Activated CD4-positive, alpha-beta T cell treated with anti-CD3 and anti-CD28 coated beads, Interleukin-2, amount 50 U/mL, for 24 hours (primary cell): ENCODE measurements around the gene DCUN1D3.
"Not testable (repeated sequence)": the region's sequence is repeated elsewhere in the genome, so short reads cannot be mapped to it uniquely, and the experiment has no call there.

Experiments
- DNase-seq, 2 donors: peaks; one replicate each; pipeline ENCODE4 v3.0.0-alpha.2; 2020; ENCODE audit warnings: low read depth in 1 of 2, low spot score in 1 of 2

DCUN1D3 gene, protein sequence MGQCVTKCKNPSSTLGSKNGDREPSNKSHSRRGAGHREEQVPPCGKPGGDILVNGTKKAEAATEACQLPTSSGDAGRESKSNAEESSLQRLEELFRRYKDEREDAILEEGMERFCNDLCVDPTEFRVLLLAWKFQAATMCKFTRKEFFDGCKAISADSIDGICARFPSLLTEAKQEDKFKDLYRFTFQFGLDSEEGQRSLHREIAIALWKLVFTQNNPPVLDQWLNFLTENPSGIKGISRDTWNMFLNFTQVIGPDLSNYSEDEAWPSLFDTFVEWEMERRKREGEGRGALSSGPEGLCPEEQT

DNA sequence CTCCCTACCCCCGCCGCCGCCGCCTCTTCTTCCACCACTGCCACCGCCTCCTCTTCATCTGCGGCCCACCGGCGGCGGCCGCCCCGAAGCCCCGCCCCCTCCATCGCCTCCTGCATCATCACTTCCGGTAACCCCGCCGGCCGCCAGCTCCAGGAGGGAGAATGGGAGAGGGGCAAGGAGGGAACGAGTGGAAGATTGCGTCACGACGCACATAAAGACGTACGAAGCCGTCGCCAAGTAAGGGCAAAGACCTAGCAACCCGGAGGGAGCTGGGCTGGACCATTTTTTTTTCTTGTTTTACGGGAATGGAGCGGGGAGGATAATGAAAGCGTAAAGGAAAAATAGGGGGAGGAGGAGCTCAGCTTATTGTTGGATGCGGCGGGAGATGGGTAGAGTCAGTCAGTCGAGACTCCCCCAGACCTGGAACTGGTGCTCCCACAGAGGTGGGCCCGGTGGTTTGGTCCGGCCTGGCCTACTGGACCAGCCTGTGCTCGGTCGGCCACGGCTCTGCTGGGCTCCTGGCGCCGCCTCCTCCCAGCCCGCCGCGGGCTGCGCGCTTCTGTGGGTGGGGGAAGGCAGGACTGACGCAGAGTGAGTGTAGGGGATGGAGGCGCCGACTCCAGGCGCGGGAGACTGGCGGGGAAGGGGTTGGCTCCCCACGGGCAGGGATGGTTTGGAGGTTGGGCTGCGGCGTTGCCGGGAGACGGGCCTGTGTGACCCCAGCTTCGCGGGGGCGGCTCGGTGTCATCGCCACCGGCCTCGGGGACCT, at the start of gene DCUN1D3, which contains the start of gene LYRM1:
TSS of gene DCUN1D3 (minus strand) at position 60 of the 769 bp plus-strand sequence. CDS start 37,820 bp downstream, outside the sequence.
TSS of gene LYRM1 (plus strand) at position 473 of the 769 bp plus-strand sequence. CDS start 14,785 bp downstream, outside the sequence.
- peak; percentile 80 to 89 for DNase-seq

DNA sequence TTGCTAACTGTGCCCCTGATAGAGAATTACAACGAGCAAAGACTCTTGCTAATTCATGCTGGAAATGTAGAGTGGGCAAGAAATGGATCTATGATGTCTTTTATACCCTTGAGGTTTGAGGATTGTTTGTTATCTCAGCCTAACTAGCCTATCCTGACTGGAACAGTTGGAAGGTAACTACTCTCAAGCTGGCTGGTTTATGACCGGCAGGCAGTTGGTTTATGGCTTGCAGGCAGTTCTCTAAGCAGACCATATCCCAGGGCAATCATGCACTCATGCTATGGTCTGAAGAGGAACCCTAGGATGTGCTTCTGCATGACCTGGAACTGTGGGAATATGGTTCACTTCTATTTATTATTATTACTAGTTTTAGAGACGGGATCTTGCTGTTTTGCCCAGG, 49.5 kb upstream of the DCUN1D3 start:
- no peak for DNase-seq

- DNase-seq, result no peak
Observed at GRCh38 chr16:20948444-20948843, 48.3 kb upstream of the DCUN1D3 start.

DNA sequence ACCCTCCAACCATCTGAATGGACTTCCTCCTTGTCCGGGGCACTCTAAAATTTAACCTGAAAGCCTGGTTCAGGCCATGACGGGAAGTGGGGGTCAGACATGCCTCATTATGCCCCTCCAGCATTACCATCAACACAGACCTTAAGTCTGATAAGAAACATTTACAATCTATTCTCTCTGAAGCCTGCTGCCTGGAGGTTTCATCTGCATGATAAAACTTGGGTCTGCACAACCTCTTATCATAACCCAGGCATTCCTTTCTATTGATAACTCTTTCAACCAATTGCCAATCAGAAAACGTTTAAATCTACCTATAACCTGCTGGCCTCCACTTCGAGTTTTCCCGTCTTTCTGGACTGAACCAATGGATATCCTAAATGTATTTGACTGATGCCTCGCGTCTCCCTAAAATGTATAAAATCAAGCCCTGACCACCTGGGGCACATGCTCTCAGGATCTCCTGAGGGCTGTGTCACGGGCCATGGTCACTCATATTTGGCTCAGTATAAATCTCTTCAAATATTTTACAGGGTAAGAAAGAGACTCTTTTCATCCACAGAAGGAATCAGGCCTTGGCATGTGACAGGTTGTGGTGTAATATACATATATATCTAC, 46.0 kb upstream of the DCUN1D3 start:
- no peak for DNase-seq

GRCh38 chr16:20945575-20945875, 45.4 kb upstream of the DCUN1D3 start:
- DNase-seq, result not testable (repeated sequence)

DNA sequence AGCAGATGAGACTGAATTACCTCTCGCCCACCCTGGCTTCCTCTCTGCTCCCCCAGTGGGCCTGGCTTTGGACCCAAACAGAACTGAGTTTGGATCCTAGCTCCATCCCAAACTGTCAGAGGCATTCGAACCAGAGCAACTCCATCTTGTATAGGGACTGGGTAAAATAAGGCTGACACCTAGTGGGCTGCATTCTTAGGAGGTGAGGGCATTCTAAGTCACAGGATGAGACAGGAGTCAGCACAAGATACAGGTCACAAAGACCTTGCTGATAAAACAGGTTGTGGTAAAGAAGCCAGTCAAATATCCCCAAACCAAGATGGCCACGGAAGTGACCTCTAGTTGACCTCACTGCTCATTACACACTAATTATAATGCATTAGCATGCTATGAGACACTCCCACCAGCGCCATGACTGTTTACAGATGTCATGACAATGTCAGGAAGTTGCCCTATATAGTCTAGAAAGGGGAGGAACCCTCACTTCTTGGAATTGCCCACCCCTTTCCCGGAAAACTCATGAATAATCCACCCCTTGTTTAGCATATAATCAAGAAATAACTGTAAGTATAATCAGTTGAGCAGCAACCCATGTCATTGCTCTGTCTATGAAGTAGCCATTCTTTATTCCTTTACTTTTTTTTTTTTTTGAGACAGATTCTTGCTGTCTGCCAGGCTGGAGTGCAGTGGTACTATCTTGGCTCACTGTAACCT, 44.9 kb upstream of the DCUN1D3 start:
- peak in 1 of 2 donors; percentile 7 for DNase-seq

GRCh38 chr16:20942256-20942655, 42.1 kb upstream of the DCUN1D3 start:
- DNase-seq, result no peak

- DNase-seq, result no peak
Observed at GRCh38 chr16:20941636-20941926, 41.4 kb upstream of the DCUN1D3 start.

DNA sequence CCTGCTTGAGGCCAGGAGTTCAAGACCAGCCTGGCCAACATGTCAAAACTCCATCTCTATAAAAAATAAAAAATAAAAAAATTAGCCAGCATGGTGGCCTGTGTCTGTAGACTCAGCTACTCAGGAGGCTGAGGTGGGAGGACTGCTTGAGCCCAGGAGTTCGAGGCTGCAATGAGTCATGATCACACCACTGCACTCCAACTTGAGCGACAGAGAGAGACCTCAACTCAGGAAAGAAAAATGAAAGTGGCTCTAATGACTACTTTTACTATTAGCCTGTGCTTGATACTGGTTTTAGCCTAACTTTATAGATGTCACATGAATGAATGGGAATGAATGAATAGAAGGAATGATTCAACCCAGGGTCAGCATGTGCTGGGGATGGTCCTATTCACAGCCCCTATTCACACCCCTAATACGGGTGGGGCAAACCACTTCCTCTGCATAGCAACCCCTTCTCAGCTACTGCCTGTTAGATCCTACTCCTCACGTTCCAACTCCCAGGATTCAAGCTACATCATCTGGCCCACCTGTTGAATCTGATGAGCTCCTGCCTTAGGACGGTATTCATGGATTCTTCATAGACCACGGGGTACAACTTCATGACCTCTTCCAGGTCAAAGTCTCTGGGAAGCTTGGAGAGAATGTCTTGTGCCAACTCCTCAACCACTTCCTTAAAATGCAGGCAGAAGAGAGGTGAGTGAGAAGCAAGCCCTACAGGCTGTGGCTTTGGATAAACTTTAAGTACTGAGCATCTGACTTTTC, 40.9 kb upstream of the DCUN1D3 start:
- no peak for DNase-seq

- DNase-seq, result no peak
Observed at GRCh38 chr16:20939611-20940010, 39.5 kb upstream of the DCUN1D3 start.

DNA sequence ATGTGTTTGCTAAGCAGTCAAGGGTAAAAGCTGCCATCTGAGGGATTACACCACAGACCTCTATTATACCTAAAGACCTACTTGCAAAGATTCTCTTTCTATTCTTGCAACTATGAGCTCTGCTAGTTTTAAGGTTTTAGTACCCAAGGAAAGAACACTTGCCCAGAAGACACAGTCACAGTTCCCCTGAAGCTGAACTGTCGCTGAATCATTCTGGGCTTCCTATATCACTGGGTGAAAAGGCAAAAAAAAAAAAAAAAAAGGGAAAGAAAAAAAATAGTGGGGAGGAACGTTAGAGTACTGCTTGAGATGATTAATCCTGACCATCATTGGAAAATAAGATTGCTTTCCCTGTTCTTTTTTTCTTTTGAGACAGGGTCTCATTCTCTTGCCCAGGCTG, 38.3 kb upstream of the DCUN1D3 start:
- DNase-seq, result no peak

GRCh38 chr16:20937736-20938135, 37.6 kb upstream of the DCUN1D3 start:
- DNase-seq, result no peak

DNA sequence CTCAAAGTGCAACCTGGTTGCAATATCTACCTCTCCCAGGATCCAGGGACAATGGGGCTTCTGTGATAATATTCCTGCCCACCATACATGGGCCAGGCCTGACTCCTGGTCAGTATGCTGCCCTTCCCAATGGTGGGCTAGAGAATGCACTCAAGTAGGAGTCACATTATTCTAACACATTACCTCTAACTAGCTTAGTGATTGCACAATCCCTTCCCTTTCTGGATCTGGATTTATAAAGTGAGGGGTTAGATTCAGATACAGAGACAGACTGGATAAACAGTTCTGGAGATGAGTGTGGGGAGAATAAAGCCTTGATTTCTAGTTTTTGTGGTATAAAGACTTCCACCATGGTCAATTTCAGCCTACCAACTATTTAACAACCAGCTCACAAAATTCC, 33.4 kb upstream of the DCUN1D3 start:
- no peak for DNase-seq

DNA sequence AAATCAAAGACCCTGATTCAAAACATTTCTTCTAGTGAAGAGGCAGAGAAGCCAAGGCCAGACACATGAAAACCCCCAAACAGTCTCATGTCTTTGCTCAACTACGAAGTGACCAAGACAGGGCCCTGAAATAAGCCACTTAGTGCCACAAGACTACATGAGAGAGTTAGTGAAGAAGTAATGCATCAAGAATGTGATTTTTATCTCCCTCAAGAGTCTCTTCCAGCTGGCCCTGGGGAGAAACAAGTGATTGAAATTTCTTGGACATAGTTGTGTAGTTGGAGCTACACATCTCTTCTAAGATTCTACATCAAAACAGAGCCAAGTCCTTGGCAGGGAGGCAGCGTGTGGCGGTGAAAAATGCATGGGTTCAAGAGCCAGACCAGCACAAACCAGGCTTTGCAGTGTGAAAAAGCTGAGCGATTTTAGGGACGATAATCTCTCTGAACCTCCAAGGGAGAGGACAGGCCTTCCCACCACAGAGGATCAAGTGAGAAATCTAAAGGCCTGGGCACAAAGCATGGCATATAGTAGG, 31.0 kb upstream of the DCUN1D3 start:
- no peak for DNase-seq

- no peak for DNase-seq
Observed at GRCh38 chr16:20930365-20930690, 30.2 kb upstream of the DCUN1D3 start.

- not testable (repeated sequence) for DNase-seq
Observed at GRCh38 chr16:20929676-20930364, 29.7 kb upstream of the DCUN1D3 start.

DNA sequence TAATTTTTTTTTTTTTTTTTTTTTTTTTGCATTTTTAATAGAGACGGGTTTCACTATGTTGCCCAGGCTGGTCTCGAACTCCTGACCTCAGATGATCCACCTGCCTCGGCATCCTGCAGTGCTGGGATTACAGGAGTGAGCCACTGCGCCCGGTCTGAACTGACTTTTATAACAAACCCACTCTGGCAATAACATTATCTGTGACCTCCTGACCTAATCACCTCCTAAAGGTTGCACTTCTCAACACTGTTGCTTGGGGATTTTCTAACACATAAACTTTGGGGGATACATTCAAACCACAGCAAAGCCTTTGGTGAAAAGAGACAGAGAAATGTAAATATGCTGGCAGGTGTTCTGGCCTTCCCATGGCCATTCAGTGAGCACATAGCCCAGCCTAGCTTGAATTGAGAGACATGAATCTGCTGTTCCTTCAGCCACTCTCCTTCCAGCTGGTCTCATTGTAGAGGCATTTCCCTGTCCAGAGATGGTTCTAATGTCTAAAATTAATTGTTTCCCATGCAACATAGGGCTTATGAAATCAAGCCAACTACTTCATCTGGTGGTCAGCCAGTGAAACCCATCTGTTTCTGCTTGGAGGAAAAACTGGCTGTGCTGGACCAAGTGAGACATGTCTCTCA, 28.7 kb upstream of the DCUN1D3 start:
- no peak for DNase-seq

DNA sequence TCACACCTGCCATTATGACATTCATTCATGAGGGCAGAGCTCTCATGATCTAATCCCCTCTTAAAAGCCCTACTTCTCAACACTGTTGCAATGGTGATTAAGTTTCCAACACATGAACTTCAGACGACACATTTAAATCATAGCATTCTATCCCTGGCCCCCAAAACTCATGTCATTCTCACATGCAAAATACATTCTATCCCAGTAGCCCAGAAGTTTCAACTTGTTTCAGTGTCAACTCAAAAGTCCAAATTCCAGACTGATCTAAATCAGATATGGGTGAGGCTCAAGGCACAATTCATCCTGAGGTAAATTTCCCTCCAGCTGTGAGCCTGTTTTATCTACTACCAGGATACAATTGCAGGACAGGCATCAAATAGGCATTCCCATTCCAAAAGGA, 25.6 kb upstream of the DCUN1D3 start:
- DNase-seq, result no peak

DNA sequence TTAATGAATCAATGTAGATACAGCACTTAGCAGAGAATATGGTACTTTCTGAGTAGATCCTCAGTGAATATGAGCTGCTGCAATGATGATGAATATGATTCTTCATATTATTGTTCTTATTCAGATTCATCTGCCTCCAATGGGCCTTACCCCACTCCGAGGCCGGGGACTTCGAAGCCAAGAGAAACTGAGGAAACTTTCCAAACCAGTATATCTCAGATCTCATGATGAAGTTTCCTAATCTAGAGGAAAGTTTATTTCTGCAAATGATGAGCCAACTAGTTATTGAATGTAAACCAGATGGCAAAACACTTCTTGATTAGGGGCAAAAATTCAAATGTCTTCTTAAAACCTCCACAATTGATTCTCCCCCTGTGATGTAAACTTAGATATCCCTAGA, 23.7 kb upstream of the DCUN1D3 start:
- DNase-seq, result no peak

DNA sequence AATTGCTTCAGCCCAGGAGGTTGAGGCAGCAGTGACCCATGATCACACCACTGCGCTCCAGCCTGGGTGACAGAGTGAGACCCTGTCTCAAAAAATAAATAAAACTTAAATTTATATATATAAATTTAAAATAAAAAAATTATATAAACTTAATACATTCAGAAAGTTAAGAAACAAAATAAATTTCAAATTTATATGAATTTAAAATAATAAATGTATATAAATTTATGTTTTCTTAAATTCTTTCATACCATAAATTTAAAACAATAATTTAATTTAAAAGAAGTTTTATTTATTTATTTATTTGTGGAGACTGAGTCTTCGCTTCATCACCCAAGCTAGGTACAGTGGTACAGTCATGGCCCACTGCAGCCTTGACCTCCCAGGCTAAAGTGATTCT, 20.6 kb upstream of the DCUN1D3 start:
- no peak for DNase-seq
